ENCODE results near the gene COL25A1.

DNA sequence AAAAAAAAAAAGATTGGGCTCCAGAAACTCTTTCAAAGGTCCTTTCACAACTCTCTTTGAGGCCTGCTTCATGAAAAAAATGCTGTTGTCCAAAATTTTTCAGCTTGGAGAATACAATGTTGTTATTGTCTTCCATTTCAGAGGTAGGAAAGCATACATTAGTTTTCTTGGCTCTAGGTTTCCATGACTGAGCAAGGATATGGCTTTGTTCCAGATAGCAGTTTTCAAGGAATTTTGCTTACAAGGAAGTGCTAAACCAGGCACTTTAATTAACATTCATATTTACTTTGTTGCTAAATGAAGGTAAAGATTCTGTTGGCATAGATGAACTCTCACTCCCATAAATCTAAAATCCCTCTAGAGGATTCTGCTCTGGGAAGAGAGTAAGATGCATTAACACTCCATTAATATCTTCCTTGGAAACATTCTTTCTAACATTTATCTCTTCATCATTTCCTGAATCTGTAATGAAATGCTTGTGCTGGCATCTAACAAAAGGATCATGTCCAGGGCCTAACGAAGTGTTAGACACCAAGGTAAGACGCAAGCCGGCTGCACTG, 118.4 kb downstream of the COL25A1 start:
- TF ChIP-seq, protein P1, sequence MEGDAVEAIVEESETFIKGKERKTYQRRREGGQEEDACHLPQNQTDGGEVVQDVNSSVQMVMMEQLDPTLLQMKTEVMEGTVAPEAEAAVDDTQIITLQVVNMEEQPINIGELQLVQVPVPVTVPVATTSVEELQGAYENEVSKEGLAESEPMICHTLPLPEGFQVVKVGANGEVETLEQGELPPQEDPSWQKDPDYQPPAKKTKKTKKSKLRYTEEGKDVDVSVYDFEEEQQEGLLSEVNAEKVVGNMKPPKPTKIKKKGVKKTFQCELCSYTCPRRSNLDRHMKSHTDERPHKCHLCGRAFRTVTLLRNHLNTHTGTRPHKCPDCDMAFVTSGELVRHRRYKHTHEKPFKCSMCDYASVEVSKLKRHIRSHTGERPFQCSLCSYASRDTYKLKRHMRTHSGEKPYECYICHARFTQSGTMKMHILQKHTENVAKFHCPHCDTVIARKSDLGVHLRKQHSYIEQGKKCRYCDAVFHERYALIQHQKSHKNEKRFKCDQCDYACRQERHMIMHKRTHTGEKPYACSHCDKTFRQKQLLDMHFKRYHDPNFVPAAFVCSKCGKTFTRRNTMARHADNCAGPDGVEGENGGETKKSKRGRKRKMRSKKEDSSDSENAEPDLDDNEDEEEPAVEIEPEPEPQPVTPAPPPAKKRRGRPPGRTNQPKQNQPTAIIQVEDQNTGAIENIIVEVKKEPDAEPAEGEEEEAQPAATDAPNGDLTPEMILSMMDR (IDR thresholded peaks at IDR 0.05): no peak
- no peak for TF ChIP-seq POLR2A (IDR thresholded peaks at IDR 0.05)
- no peak for TF ChIP-seq EP300 (IDR thresholded peaks at IDR 0.05; ENCODE audit: low read depth)
- TF ChIP-seq POLR2AphosphoS5 (IDR thresholded peaks at IDR 0.05): no peak
